Sciatic nerve (tissue), 2 donors: ENCODE results near the gene FBXL17. TPM values are rescaled to one million over a fixed set of nuclear protein-coding genes. Genes with fewer than 3 reads are reported as not detected.

ENCODE experiments used
- ATAC-seq: fragments of 200-7000 bp; cut with Tn5 transposase; one replicate; pipeline ENCODE4 v1.9.1; 2020; ENCODE audit warnings: mild to moderate bottlenecking, moderate library complexity
- DNase-seq: peaks from one replicate; pipeline ENCODE4 v3.0.0-alpha.2; 2020; ENCODE audit warnings: low spot score
- intact Hi-C: fragments of 100-400 bp; cut with DNase I; formaldehyde crosslinking; loops from one replicate; pipeline ENCODE4 v1.14.2; 2022
- total RNA-seq: library from RNA; stranded (reverse); fragmentation: NEBNext Ultra II Directional; extraction: Animal tissue kit (Norgen Biotek cat#: 25700); gene quantifications from one replicate; pipeline ENCODE4 v1.2.1, GENCODE V29; 2021
- donor health status: DM: no; HTN: no; CAD: no.
- donor health status: DM: no; HTN: no; CAD: no.

FBXL17 gene
- total RNA-seq, 1 donor from 2014 or later, result 25.5 TPM

DNA sequence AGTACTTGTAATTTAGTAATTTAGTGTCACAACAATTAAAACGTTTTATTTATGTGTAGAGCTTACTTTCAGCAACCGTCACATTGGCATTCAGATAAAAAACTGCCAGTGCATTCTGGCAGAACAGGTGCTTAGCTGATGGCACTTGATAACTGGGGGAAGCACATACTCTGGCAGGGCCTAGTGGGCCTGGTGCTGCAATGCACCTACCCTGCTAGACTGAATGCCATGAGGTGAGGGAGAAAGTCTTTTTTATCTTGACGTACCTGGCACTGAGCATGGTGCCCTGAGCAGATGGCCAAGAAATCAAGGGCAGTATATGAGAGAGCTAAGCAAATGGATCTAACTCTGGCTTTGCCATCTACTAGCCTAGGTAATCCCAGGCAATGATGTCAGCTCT, 430.6 kb downstream of the FBXL17 start:
- no peak for DNase-seq
- ATAC-seq, result no peak
- intact Hi-C loops, result no loop called here

- ATAC-seq (no peak), DNase-seq (no peak)
- intact Hi-C loops, result no loop called here
Observed at GRCh38 chr5:107950776-107951175, 431.1 kb downstream of the FBXL17 start.

DNA sequence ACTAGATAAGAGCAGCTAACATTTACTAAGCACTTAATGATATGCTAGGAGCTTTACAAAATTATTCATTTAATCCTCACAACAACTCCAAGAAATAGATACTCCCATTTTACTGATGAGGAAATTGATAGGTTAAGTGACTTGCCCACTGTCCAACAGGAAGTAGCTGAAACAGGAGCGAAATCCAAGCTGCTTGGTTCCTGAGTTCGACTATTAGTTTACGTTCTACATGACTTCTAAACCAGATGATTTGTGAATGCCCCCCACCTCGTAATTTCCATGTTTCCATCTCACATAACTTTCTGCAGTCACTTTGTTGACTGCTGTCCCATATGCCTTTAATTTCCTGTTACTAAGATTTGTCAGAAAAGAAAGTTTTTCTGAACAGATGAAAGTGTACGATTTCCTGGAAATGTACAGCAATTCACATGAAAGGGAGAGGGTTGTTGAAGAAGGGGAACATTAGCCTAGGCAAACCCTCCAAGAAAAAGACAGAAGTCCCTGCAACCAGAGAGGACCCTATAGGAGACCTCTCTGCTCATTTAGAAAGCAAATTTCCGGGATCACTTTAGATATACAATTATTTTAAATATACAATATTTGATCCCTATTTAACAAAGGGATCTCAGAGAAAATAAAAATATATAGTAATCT, 432.1 kb downstream of the FBXL17 start:
- no peak for DNase-seq
- intact Hi-C loops, result no loop called here
- ATAC-seq, result no peak

DNA sequence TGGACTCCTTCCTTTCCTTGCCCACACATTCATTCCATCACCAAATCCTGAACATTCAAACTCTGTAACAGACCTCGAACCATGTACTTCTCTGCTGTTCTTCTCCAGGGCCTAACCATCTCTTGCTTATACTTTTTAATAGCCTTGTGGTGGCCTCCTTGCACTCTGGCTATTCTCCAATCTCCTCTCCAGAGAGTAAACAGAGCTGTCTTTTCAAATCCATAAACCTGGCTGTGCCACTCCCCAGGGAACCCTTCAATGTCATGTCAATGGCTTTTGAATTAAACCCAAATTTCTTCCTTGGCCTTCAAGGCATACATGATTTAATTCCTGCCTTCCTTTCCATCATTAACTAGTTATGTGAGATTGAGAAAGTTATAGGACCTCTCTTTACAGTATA, 433.5 kb downstream of the FBXL17 start:
- intact Hi-C loops, result no loop called here
- no peak for DNase-seq
- no peak for ATAC-seq

GRCh38 chr5:107945061-107945460, 436.8 kb downstream of the FBXL17 start:
- ATAC-seq (no peak), DNase-seq (no peak)
- intact Hi-C loops, result no loop called here

- ATAC-seq, result no peak
- no peak for DNase-seq
- intact Hi-C loops, result no loop called here
Observed at GRCh38 chr5:107943923-107944322, 438.0 kb downstream of the FBXL17 start.

GRCh38 chr5:107941036-107941435, 440.9 kb downstream of the FBXL17 start:
- ATAC-seq, result no peak
- DNase-seq, result no peak
- intact Hi-C loops, result no loop called here

DNA sequence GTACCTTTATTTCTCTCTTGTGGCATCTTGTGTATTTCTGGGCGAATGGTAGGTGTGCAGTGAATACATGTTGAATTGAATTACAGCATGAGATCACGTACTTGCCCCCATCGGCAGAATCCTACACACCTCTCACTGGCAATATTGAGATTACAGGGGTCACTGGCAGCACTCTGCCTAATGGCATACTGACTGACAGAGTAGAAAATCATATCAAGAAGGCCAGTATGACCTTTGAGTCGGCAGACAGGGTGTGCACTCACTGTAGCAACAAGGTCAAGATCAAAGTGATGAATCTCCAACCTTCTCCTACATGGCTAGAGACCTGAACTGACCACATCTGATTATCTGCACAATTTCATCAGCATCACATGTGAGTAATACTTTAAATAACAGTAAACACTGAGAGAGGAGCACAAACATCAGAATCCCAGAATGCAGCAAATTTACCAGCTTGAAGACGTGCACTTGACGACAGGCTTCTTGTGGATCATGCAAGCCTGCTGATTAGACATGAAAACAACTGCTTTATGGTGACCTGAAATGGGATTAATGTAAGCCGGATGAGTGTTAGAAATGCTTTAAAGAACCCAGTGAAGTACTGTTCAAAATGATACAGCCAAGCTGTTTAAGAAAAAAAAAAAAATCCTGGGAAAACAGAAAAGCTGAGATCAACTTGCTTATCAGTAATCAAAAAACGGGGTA, 444.1 kb downstream of the FBXL17 start:
- ATAC-seq, result no peak
- intact Hi-C loops, result no loop called here

GRCh38 chr5:107937204-107937603, 444.7 kb downstream of the FBXL17 start:
- ATAC-seq (no peak), DNase-seq (no peak)
- intact Hi-C loops, result no loop called here

More for the DNA sequence above, 444.1 kb downstream of the FBXL17 start:
- DNase-seq, result no peak

DNA sequence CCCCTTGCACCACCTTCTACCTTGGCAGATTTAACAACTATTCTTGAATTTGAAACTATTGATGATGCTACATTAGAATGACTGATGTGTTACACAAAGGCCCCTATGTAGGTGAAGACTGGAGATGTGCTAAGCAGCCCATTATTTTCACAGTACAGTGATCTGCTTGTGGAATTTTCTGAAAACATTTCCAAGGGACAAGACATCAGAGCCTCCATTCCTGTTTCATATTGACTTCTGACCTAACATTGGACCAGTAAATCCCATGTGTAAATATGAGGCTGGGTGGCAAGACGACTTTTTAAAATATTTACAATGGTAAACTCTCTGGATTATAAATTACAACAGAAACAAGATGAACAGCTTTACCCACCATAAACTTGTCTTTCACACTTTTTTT, 445.4 kb downstream of the FBXL17 start:
- intact Hi-C loops, result no loop called here

DNA sequence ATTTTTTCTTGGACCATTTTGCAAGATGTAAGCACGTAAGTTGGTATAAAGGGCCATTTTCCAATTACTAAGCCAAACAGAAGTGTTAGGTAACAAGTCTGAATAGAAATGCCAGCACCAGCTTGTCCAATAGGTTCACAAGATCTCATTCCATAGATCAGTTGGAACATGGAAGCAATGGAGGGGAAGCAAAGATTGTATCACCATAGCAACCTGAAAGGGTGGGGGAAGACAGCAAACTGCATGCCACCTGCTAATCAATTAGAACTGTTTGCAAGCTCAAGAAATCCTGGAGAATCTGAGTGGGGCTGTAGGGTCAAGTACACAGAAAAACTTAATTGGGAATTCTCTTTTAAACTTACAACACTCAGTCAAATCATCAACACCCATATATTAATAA, 446.3 kb downstream of the FBXL17 start:
- DNase-seq, result no peak
- no peak for ATAC-seq
- intact Hi-C loops, result no loop called here

More for the DNA sequence above, 445.4 kb downstream of the FBXL17 start:
- no peak for ATAC-seq
- DNase-seq, result no peak

GRCh38 chr5:107933326-107933725, 448.6 kb downstream of the FBXL17 start:
- no peak for ATAC-seq
- no peak for DNase-seq
- intact Hi-C loops, result no loop called here

DNA sequence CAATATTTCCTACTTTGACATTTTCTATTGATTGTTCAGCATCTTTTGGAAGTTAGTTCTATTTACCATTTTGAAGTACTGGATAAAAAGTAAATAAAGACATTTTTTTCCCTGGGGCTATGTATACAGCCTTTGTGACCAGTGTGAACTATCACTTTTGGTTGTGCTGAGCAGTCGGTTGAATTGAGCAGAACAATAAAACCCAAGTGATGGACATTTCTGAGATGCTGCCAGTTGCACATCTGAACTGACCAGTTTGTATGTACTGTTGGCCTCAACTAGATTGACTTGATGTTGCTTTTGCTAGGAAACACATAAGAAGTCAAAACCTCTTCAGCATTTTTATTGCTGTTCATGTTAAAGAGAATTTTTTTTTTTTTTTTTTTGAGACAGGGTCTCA, 451.0 kb downstream of the FBXL17 start:
- intact Hi-C loops, result no loop called here
- ATAC-seq (no peak), DNase-seq (no peak)

DNA sequence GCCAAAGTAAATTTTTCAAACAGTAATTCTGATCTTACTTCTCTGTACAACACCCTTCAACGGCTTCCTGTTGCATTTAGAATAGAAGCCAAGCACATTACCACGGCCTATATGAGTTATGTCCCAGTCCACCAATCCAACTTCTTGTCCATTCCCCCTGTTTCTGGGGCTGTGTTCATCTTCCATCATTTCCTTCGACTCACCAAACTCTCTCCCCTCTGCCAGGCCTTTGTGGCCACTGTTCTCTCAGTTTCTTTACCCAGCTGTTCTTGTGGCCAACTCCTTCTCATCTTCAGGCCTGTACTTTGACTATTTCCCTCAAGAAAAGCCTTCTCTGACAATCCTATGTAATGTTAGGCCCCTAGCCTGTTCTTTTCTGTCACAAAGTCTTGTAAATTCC, 451.8 kb downstream of the FBXL17 start:
- ATAC-seq, result no peak
- no peak for DNase-seq
- intact Hi-C loops, result no loop called here

DNA sequence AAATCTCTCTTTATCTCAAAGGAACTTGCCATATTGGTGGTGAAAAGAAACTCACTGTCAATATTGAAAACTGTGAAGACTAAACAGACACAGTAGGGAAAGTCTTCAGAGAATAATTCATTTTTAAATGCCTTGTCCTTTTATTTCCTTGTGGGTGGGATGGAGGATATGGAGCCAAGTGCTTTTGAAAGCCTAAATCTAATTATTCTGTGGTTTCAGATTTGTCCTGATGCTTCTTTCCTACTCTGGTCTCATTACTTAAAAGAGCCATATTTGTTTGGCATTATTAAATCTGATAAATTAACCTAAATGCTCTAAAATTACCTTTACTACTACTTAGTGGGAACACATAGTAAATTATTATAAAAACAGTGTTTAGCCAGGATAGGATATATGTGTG, 452.8 kb downstream of the FBXL17 start:
- no peak for DNase-seq
- ATAC-seq, result no peak
- intact Hi-C loops, result no loop called here

- no peak for ATAC-seq
- DNase-seq, result no peak
- intact Hi-C loops, result no loop called here
Observed at GRCh38 chr5:107926121-107926520, 455.8 kb downstream of the FBXL17 start.

GRCh38 chr5:107925200-107925599, 456.7 kb downstream of the FBXL17 start:
- DNase-seq, result no peak
- intact Hi-C loops, result no loop called here
- ATAC-seq, result no peak

DNA sequence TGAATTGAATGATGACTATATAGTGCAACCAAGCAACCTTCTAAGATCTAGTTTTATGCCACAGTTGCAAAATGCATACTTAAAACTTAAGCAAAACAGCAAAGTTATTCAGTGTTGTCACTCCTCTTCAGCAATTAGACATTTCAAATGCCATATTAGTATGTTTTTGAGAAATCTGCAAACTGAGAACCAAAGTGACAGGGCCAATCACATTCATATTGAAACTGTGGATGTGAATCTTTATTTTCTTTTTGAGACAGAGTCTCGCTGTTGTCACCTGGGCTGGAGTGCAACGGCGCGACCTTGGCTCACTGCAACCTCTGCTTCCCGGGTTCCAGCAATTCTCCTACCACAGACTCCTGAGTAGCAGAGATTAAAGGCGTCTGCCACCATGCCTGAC, 461.9 kb downstream of the FBXL17 start:
- no peak for DNase-seq
- intact Hi-C loops, result no loop called here
- no peak for ATAC-seq

DNA sequence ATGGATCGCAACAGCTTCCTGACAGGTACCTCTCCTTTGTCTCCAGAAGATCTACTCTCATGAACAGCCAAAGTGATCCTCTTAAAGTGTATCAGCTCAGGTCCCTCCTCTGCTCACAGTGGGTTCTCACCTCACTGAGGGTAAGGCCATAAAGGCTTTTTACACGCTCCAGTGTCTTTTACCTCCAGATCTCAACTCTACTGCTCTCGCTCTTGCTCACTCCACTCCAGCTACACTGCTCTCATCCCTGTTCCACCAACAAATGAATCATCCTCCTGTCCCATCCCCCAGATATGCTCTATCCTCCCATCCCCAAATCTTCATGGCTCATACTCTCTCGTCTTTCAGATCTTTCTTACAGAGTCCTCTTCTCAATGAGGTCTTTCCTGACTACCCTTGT, 462.5 kb downstream of the FBXL17 start:
- no peak for DNase-seq
- no peak for ATAC-seq
- intact Hi-C loops, result no loop called here

GRCh38 chr5:107917983-107918382, 463.9 kb downstream of the FBXL17 start:
- ATAC-seq (no peak), DNase-seq (no peak)
- intact Hi-C loops, result no loop called here
